ENCODE results near the gene ZNF547. TPM values are rescaled to one million over a fixed set of nuclear protein-coding genes. Genes with fewer than 3 reads are reported as not detected.
A peak's percentile ranks its signal among the peaks of the same experiment; 100 is the strongest.
"Not testable (repeated sequence)": the region's sequence is repeated elsewhere in the genome, so short reads cannot be mapped to it uniquely, and the experiment has no call there.

Gene ZNF547
- total RNA-seq, 1 experiment from 2014 or later, result 1.7 TPM

DNA sequence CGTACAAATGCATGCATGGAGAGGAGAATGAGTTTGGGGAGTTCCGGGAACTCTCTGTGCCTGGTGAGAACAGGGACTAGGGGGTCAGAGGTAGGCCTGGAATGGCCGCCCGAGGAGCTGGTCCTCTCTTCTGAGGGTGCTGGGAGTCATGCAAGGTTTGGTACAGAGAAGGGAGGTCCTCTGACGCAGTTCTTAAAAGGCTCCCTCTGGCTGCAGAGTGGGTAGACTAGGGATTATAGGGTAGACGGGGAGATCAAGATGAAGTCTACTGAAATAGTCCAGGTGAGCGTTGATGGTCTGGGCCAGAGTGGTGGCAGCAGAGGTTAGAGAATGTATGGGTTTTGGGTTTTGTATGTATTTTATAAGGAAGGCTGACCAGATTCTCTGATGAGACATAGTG lies 11.5 kb upstream of the ZNF547 start:
- H3K36me3 ChIP-seq (replicated peaks; ENCODE audit: control insufficient read depth, insufficient read depth, low read length), result peaks cover 27% of the 10 kb centered on the region
- DNase-seq, result peak; percentile 19
- peak overlapping the region; percentile 93 for H3K4me3 ChIP-seq (ENCODE audit: insufficient read depth, low read depth, low read length)
- no peaks in the 10 kb centered on the region for H3K27me3 ChIP-seq (ENCODE audit: control insufficient read depth, insufficient read depth, low read length)

DNA sequence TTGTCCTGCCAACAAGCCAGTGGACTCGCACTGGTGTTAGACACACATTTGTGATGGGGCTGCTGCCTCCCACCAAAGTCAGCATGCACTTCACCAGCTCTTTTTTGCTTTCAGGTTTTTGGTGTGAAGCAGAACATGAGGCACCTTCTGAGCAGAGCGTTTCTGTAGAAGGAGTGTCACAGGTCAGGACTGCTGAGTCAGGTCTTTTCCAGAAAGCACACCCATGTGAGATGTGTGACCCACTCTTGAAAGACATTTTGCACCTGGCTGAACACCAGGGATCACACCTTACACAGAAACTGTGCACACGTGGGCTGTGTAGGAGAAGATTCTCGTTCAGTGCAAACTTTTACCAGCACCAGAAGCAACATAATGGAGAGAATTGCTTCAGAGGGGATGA lies 7.4 kb upstream of the ZNF547 start:
- DNase-seq, result no peak
- no peak overlapping the region for H3K4me3 ChIP-seq (ENCODE audit: insufficient read depth, low read depth, low read length)
- H3K36me3 ChIP-seq (replicated peaks; ENCODE audit: control insufficient read depth, insufficient read depth, low read length), result peaks cover 35% of the 10 kb centered on the region
- H3K27me3 ChIP-seq (ENCODE audit: control insufficient read depth, insufficient read depth, low read length), result no peaks in the 10 kb centered on the region

DNA sequence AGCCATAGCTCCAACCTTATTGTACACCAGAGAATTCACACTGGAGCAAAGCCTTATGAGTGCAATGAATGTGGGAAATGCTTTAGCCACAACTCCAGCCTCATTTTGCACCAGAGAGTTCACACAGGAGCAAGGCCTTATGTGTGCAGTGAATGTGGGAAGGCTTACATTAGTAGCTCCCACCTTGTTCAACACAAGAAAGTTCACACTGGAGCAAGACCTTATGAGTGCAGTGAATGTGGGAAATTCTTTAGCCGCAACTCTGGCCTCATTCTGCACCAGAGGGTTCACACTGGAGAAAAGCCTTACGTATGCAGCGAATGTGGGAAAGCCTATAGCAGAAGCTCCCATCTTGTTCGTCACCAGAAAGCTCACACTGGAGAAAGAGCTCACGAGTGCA lies 5.9 kb upstream of the ZNF547 start:
- Histone ChIP-seq H3K36me3 (replicated peaks; ENCODE audit: control insufficient read depth, insufficient read depth, low read length) (peaks cover 35% of the 10 kb centered on the region), H3K4me3 (ENCODE audit: insufficient read depth, low read depth, low read length) (no peak overlapping the region), H3K27me3 (ENCODE audit: control insufficient read depth, insufficient read depth, low read length) (no peaks in the 10 kb centered on the region)
- no peak for DNase-seq

DNA sequence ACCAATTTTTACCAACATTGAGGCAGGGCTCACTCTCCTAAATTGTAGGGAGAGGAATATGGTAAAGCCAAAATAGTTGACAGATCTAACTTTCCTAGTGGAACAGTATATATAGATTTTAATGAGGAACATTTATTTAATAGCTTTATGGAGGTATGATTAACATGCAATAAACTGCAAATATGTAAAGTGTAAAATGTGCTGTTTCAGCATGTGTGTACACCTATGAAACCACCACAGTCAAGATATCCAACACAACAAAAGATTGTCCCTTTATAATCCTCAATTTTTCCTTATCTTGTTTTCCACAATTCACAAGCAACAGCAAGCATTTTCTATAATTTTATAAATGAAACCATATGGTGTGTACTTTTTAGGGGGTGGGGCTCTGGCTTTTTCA lies 4.1 kb upstream of the ZNF547 start:
- H3K4me3 ChIP-seq (ENCODE audit: insufficient read depth, low read depth, low read length), result no peak overlapping the region
- no peak for DNase-seq
- no peaks in the 10 kb centered on the region for H3K27me3 ChIP-seq (ENCODE audit: control insufficient read depth, insufficient read depth, low read length)
- peaks cover 30% of the 10 kb centered on the region for H3K36me3 ChIP-seq (replicated peaks; ENCODE audit: control insufficient read depth, insufficient read depth, low read length)

DNA sequence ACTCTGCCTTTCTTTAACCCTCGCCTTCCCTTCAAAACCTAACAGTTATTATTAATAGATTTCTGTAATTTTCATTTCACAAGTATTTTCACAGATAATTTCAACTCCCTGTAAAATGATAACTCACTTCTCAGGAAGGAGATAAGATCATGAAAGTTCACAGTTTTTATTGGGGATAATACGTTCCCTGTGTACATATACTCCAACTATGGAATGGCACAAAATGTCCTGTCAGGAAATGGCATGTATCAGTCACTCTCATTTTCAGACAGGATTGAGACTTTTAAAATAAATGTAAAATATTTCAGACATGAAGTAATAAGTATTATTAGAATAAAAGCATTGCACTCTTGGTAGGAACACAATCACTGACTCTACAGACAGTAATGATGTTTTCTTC lies 932 bp upstream of the ZNF547 start:
- H3K4me3 ChIP-seq (ENCODE audit: insufficient read depth, low read depth, low read length), result peak overlapping the region; percentile 35; the same call in 1 of the 2 replicates
- H3K27me3 ChIP-seq (ENCODE audit: control insufficient read depth, insufficient read depth, low read length), result no peaks in the 10 kb centered on the region
- DNase-seq, result no peak
- peaks cover 3% of the 10 kb centered on the region for H3K36me3 ChIP-seq (replicated peaks; ENCODE audit: control insufficient read depth, insufficient read depth, low read length)

DNA sequence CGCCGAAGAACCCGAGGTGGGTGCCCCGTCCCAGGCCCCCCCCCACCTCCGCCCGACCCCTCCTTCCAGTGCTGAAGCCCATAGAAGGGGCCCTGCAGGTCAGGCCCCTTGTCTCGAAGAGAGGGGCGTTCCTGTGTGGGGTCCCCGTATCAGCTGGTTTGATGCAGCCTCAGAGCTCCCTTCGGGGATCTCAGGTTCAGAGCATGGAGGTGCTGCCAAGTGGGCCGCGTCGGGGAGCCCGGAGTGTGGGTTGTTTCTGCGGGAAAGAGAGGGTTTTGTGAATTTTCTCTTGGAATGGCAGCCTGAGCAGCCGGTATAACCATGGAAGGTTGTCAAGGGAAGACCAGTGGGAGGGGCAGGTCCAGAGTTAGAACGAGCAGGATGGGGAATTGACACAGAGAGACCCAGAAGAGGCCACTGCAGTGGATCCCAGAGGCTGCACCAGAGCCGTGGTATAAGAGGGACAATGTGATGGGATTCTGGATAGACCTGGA lies 384 bp downstream of the ZNF547 start:
- Histone ChIP-seq H3K4me3 (ENCODE audit: insufficient read depth, low read depth, low read length) (peak overlapping the region; percentile 61), H3K36me3 (replicated peaks; ENCODE audit: control insufficient read depth, insufficient read depth, low read length) (no peaks in the 10 kb centered on the region), H3K27me3 (ENCODE audit: control insufficient read depth, insufficient read depth, low read length) (no peaks in the 10 kb centered on the region)
- DNase-seq, result no peak

DNA sequence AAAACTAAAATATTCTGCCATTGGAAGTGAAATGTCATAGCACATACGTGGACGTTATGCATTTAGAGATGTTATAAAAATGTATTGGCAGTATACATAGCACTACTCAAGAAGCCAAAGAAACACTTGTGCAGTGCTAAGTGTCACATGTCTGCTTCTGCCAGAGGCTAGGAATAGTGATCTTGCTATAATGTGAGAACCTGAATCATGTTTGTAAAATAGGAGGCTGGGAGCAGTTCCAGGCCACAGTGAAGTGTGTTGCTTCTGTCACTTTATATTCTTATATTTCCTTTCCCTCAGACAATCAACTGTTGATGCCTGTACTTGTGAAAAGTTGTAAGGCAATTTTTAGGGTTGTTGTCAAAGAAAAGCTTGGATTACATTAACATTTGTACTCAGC lies 3.4 kb downstream of the ZNF547 start:
- no peak for DNase-seq

DNA sequence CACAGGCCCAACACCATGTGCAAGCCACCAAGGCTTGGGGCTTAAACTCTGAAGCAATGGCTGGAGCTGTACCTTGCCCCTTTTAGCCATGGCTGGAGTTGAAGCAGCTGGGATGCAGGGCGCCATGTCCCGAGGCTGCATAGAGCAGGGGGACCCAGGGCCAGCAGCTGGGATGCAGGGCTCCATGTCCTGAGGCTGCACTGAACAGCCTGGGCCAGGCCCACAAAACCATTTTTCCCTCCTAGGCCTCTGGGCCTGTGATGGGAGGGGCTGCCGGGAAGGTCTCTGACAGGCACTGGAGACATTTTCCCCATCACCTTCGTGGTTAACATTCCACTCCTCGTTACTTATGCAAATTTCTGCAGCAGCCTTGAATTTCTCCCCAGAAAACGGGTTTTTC lies 10.8 kb downstream of the ZNF547 start:
- no peaks in the 10 kb centered on the region for H3K27me3 ChIP-seq (ENCODE audit: control insufficient read depth, insufficient read depth, low read length)
- H3K4me3 ChIP-seq (ENCODE audit: insufficient read depth, low read depth, low read length), result no peak overlapping the region
- H3K36me3 ChIP-seq (replicated peaks; ENCODE audit: control insufficient read depth, insufficient read depth, low read length), result no peaks in the 10 kb centered on the region; the same call in 1 of the 2 replicates
- DNase-seq, result no peak

More for the DNA sequence above, 3.4 kb downstream of the ZNF547 start:
- Histone ChIP-seq H3K36me3 (replicated peaks; ENCODE audit: control insufficient read depth, insufficient read depth, low read length) (no peaks in the 10 kb centered on the region), H3K4me3 (ENCODE audit: insufficient read depth, low read depth, low read length) (no peak overlapping the region), H3K27me3 (ENCODE audit: control insufficient read depth, insufficient read depth, low read length) (no peaks in the 10 kb centered on the region)

DNA sequence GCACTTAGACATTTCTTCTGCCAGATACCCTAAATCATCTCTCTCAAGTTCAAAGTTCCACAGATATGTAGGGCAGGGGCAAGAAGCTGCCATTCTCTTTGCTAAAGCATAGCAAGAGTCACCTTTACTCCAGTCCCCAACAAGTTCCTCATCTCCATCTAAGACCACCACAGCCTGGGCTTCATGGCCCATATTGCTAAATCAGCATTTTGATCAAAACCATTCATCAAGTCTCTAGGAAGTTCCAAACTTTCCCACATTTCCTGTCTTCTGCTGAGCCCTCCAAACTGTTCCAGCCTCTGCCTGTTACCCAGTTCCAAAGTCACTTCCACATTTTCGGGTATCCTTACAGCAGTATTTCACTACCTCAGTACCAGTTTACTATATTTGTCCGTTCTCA lies 11.3 kb downstream of the ZNF547 start:
- not testable (repeated sequence) for DNase-seq; H3K36me3 ChIP-seq (replicated peaks; ENCODE audit: control insufficient read depth, insufficient read depth, low read length); H3K4me3 ChIP-seq (ENCODE audit: insufficient read depth, low read depth, low read length); H3K27me3 ChIP-seq (ENCODE audit: control insufficient read depth, insufficient read depth, low read length)

DNA sequence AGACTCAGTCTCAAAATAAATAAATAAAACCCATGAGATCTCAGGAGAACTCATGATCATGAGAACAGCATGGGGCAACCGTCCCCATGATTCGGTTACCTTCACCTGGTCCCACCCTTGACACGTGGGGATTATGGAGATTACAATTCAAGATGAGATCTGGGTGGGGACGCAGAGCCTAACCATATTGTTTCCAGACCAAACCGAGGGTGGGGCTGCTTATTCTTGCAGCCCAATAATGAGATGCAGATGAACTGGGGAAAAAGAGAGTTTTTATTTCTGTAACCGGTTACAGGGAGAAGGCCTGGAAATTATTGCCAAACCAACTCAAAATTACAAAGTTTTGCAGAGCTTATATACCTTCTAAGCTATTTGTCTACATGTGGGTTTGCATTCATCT lies 12.8 kb downstream of the ZNF547 start:
- Histone ChIP-seq H3K36me3 (replicated peaks; ENCODE audit: control insufficient read depth, insufficient read depth, low read length) (no peaks in the 10 kb centered on the region; the same call in 1 of the 2 replicates), H3K27me3 (ENCODE audit: control insufficient read depth, insufficient read depth, low read length) (no peaks in the 10 kb centered on the region)
- no peak for DNase-seq

DNA sequence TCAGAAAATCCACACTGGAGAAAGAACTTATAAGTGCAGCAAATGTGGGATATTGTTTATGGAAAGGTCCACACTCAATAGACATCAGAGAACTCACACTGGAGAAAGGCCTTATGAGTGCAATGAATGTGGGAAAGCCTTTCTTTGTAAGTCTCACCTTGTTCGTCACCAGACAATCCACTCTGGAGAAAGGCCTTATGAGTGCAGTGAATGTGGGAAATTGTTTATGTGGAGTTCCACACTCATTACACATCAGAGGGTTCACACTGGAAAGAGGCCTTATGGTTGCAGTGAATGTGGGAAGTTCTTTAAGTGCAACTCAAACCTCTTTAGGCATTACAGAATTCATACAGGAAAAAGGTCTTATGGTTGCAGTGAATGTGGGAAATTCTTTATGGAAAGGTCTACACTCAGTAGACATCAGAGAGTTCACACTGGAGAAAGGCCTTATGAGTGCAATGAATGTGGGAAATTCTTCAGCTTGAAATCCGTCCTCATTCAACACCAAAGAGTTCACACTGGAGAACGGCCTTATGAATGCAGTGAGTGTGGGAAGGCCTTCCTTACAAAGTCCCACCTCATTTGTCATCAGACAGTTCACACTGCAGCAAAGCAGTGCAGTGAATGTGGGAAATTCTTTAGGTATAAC lies 14.3 kb downstream of the ZNF547 start:
- Histone ChIP-seq H3K36me3 (replicated peaks; ENCODE audit: control insufficient read depth, insufficient read depth, low read length) (no peaks in the 10 kb centered on the region; the same call in 1 of the 2 replicates), H3K4me3 (ENCODE audit: insufficient read depth, low read depth, low read length) (no peak overlapping the region), H3K27me3 (ENCODE audit: control insufficient read depth, insufficient read depth, low read length) (no peaks in the 10 kb centered on the region)
- DNase-seq, result no peak

More for the DNA sequence above, 12.8 kb downstream of the ZNF547 start:
- H3K4me3 ChIP-seq (ENCODE audit: insufficient read depth, low read depth, low read length), result no peak overlapping the region

DNA sequence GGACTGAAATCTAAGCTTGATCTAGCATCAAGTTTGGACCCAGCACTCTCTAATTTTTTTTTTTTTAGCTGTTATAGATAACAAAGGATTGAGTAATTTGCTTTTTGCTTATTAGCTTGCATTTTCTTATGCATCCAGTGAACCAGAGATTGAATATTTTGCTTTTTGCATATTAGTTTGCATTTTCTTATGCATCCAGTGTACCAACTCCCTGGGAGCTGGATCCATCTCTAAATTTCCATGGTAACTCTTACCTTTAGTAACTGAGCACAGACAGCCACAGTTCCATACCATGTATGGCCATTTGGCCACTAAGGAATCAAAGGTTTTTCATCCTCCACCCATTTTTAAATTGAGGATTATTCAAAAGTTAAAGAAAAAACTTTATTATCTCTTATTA lies 17.6 kb downstream of the ZNF547 start:
- H3K36me3 ChIP-seq (replicated peaks; ENCODE audit: control insufficient read depth, insufficient read depth, low read length), result no peaks in the 10 kb centered on the region
- DNase-seq, result no peak
- H3K27me3 ChIP-seq (ENCODE audit: control insufficient read depth, insufficient read depth, low read length), result no peaks in the 10 kb centered on the region
- no peak overlapping the region for H3K4me3 ChIP-seq (ENCODE audit: insufficient read depth, low read depth, low read length)

DNA sequence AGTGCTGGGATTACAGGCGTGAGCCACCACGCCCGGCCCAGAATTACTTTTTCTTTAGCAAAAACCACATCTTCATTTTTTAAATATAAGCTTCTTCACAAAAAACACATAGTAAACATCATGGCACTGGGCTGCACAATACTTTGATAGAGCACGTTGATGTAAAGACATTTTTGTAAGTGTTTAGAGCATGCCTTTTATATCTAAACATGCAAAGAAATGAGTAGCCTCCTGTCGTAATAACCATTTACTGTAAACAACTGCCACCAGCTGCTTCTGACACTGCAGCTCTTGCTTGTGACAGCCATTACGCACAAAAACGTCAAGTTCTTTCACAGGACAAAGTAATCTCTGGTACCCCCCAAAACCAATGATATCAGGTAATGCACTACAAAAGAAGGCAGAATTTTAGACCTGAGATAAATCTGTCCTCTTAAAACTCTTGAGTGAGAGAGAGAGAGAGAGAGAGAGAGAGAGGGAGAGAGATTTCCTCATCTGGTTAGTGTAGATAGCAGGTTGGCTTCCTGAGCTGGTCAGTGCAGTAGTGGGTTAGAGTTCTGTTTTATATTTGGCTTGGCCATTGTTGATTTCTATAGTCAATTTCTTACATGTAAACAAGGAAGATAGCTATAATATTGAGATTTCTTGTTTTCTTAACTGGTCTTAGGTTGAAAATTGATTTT lies 19.6 kb downstream of the ZNF547 start:
- H3K36me3 ChIP-seq (replicated peaks; ENCODE audit: control insufficient read depth, insufficient read depth, low read length), result no peaks in the 10 kb centered on the region
- H3K4me3 ChIP-seq (ENCODE audit: insufficient read depth, low read depth, low read length), result no peak overlapping the region
- no peak for DNase-seq
- no peaks in the 10 kb centered on the region for H3K27me3 ChIP-seq (ENCODE audit: control insufficient read depth, insufficient read depth, low read length)

DNA sequence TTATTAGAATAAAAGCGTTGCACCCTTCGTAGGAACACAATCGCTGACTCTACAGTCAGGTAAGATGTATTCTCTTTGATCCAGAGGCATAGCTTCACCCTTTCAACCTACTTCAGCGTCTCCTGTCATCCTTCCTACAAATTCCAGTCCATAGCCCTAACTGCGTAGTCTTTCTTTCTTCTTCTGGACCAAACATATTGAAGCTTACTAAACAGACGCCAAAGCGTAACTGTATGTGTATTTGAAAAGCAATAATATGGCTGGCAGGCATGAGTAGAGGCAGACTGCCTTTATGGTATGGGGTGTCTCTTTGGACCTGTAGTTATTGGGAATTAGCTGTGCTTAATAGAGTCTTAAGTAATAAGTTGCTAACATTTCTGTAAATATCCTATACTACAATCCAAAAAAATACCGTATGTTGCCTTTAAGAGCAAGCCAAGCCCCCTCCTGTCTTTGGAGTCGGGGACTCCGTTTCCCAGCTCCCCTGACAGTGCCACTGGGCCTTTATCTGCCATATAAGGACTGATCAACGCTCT lies 25.9 kb downstream of the ZNF547 start:
- Histone ChIP-seq H3K36me3 (replicated peaks; ENCODE audit: control insufficient read depth, insufficient read depth, low read length) (no peaks in the 10 kb centered on the region), H3K4me3 (ENCODE audit: insufficient read depth, low read depth, low read length) (0 out of 2 replicates have a peak overlapping the region, but pooled peaks have one; percentile 13), H3K27me3 (ENCODE audit: control insufficient read depth, insufficient read depth, low read length) (no peaks in the 10 kb centered on the region)
- DNase-seq, result no peak
